GM21390 (cell line): Measurements from ENCODE around the gene CPLX3.

Experiments
- ATAC-seq: cut with Tn5 transposase; IDR thresholded peaks from one replicate; pipeline ENCODE4 v1.9.1; 2021; ENCODE audit not compliant: unreplicated experiment

Gene CPLX3

DNA sequence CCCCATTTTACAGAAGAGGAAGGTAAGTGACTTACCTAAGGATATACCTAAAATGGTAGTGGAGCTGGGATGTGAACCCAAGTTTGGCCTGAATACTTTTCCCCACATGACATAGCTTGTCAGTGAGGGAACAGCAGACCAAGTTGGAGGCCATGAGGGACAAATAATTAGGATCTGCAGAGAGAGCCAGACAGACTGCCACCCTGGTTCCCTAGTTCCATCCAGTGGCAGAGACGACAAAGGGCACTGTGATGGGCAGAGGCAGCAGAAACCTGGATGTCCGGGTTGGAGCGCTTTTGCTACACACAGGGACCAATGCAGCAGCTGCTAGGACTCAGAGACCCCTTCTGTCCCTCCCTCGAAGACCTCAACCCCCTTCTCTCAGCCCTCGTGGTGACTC is 1.2 kb downstream of the CPLX3 start:
- ATAC-seq, result no peak

DNA sequence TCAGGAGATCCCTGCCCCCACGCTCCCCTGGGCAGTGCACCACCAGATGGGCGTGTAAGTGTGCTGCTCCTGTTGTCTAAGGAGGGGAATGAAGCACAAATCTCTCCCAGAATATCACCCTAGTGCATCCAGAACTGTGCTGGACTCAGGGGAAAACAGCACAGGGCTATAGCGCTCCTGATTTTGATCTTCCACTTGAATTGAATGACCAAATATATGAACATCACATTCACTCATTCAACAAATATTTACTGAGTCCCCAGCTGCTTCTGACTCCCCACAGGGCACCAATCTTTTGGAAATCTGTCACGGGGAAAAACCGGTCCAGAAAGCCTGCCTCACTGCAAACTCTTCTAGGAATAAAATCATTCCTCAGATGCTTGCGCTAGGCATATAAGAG is 2.4 kb downstream of the CPLX3 start:
- ATAC-seq, result no peak

DNA sequence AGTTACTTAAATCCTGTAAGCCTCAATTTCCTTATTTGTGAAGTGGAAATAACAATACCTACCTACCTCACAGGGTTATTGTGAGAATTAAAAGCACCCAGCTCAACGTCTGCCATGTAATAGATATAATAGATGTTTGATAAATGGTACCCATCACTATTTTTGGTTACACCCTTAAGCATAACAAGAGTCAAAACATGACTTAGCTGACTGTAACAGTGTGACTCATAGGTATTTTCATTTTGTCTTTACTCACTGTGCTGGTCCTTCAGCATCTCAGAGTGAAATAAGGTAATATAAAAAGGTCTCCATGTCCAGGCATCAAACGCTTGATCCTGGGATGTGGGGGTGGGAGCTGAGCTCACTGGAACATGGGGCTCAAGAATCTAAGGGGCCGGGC is 3.1 kb downstream of the CPLX3 start:
- ATAC-seq, result no peak

DNA sequence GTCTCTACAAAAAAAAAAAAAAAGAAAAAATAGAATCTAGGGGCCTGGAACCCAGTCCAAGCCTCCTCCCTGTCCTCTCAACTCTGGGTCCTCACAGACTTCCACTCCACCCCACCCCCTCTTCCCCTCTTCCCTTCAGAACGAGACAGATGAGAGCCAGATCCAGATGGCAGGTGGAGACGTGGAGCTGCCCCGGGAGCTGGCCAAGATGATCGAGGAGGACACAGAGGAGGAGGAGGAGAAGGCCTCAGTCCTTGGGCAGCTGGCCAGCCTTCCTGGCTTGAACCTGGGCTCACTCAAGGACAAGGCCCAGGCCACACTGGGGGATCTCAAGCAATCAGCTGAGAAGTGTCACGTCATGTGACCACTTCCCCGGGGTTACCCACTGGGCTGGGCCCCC is 3.6 kb downstream of the CPLX3 start:
- ATAC-seq, result no peak

- ATAC-seq, result no peak
Observed at GRCh38 chr15:74830868-74831267, 4.4 kb downstream of the CPLX3 start.

- no peak for ATAC-seq
Observed at GRCh38 chr15:74831813-74832495, 5.5 kb downstream of the CPLX3 start.

DNA sequence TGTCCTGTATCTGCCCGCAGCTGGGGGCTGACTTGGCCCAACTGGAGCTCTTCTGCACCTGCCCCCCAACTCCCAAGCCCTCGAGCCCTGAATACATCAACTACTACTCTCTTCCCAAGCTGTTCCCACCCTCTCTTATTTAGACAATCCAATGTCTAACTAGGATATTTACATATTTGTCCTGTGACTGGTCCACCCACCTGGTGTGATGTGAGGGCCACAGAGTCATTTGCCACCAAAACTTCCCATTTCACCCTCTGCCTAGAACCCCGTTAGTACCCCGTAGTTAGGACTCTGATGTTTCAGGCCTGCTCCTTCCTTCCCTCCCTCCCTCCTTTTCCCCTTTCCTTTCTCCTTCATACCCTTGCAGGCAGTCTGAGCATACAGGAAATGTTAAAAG is 6.4 kb downstream of the CPLX3 start:
- ATAC-seq, result no peak

- ATAC-seq, result no peak
Observed at GRCh38 chr15:74833376-74834107, 7.1 kb downstream of the CPLX3 start.

GRCh38 chr15:74835312-74835823 is 8.9 kb downstream of the CPLX3 start:
- no peak for ATAC-seq

DNA sequence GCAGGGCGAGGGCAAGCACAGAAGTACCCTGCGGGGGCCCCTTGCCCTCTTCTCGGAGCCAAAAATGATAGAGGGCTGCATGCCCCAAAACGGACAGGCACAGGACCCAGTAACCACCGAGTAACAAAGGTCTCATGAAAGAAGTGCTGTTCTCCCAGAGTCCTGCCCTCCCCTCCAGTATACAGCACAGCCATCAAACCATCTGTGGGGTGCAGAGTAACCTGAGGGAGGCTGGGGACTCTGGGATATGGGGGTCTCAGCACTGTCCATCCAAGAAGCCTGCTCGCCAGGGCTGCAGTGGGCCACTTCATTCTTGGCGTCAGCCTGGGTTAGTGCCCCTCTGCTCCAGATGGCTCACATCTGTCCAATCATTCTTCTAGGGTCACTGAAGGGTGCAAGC is 10.4 kb downstream of the CPLX3 start:
- no peak for ATAC-seq

DNA sequence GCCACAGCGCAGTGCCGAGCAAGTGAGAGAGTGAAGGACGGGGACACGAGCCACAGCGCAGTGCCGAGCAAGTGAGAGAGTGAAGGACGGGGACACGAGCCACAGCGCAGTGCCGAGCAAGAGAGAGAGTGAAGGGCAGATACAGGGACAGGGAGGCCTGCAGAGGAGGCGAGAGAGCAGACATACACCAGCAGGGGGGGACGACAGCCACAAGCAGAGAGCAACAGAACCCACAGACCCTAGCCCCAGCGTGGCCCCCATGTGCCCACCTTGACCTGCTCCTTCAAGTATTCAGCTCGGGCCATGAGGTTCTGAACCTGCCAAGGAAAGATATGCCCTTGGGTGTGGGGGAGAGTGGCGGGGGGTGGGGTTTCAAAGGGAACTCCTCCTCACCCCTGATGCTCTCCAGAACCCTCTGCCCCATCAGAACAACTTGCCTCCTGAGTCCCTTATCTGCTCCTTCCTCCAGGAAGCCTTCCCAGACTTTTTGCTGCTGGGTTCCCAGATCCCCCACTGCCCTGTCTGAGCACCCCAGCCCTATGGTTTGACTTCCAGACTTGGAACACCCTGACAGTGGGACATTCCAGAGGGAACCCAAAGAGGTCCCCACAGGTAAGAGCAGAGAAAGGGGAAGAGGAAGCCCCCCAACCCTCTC is 11.2 kb downstream of the CPLX3 start:
- ATAC-seq, result no peak

DNA sequence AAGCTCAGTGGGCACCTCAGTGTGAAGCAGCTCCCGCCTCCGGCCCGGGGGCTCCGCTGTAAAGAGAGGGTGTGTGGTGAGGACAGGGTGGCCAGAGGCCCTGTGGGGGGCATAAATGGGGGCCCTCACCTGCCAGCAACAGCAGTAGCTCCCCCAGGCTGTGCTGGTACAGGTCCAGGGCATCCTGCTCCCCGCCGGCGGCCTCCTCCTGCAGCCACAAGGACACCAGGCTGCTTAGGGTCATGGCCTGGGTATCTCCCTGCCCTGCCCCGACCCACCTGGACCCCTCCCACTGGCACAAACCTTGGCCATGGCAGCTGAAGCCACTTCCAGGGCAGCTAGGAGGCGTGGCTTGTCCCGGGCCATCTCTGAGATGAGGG is 11.7 kb downstream of the CPLX3 start:
- ATAC-seq, result no peak

DNA sequence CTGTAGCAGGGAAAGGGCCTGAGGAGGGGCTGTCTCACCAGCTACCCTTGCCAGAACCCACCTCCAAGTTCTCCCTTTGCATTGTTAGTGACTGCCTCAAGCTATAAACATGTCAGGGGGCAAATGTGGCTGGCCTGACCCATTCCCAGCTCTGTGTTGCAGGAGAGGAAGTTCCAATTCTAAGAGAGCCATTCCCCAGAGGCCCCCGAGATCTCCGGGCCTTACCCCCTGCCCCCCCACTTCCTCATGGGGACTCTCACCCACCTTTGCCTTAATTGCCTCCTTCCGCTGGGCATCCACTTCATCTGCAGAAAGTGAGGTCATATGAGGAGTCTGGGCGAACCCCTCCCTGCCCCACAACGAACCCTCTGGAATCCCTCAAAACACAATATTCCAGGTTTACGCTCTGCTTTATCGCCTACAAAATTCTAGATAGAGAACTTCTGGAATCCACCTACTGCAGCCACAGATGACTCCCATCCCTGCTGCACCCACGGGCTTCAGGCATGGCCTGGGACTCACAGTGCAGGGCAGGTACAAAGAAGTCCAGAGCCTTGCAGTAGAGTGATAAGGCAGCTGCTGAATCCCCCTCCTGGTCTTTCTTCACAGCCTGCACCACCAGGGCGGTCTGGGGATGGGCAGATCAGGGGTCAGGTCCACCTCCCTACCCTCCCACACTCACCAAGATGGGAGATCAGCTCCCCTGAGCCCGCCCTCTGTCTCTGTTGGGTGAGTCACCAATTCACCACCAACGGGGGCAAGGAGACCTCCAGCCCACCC is 12.5 kb downstream of the CPLX3 start:
- no peak for ATAC-seq

DNA sequence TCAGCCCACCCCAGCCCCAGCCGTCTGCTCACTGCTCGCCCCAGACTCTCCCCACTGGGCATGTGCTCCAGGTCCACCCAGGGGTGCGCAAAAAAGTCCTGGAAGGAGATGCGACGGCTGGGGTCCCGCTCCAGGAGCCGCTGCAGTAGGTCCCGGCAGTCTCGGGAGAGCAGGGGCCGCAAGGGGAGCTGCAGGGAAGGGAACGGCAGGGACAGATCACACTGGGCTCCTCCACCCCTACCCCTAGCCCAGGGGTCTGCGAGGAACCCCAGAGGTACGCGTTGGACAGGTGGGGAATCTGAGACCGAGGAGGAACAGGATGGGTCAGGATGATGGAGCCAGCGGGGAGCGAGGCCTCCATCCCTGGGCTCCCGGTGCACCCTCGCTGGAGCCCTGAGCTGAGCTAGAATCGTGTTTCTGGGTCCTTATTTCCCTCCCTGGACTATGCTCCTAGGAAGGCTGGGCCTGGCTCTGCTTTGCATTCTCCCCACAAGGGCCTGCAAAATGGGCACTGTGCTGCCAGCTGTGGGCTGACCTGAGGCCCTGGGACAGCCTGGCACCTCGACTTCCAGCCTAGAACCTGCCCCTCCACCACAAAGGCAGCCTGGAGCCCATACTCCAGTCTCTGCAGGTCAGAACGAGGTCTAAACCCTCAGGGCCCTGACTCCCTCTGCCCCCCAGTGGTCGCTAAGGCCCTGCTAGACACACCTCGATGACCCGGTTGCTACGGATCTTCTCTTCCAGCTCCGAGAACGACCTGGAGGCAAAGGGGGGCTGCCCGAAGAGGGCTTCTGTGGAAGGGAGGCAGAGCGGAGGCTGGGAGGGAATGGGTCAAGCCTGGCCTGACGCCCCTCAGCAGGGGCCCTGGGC is 13.3 kb downstream of the CPLX3 start:
- no peak for ATAC-seq

DNA sequence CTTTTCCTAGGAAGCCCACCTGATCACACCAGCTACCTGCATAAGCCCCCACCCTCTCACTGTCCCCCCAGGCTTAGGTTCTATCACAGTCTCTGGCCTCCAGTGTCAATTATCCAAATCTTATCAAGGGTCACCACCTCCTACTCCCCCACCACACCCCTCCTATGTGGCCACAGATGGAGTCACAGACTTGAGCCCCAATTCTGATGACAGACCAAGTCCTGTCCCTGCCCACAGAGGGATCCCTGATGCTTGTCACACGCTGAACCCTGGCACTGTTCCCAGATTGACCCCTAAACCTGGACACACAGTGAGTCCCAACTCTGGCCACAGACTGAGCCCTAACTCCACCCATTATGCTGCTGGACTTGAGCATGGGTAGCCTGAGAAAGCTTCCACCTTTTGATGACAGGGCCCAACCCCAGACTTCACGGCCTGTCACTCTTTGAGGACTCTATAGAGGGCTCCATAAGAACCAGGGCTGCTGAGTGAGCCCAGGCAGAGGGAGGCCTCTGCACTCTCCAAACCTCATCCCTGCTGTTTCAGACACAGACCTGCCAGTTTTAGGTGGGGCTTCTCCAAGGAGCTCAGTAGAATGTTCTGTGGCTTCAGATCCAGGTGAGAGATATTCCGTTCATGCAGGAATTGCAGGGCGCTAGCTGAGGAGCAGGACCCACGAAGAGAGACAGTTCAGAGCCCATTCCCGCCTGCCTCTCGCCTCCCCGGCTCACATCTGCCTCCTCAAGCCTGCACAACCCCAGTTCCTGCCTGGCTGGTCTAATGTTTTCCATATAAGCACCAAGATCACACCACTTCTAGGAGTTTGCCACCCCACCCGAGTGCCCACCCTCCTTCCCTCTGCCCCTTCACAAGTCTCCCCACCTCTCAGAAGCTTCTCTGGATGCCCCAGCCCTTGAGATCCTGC is 14.7 kb downstream of the CPLX3 start:
- no peak for ATAC-seq

DNA sequence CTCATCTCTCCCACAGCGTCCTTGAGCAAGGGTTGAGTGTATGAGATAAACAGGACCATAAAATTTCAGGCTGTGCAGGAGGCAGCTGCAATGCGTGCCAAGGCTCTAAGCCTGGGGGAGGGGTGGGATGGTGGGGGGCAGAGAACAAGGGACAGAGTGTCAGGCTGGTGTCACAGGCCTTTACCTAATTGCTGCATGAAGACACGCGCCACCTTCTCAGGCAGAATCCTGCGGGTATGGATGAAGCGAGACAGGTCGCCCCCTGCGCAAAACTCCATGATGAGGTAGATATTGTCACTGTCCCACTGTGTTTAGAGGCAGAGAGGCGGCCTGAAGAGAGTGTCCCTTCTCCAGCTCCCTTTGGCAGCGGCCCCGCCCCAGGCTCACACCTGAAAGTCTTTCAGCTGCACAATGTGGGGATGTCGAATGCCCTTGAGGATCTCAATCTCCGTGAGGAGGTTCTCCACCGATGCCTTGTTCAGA is 15.5 kb downstream of the CPLX3 start:
- no peak for ATAC-seq

DNA sequence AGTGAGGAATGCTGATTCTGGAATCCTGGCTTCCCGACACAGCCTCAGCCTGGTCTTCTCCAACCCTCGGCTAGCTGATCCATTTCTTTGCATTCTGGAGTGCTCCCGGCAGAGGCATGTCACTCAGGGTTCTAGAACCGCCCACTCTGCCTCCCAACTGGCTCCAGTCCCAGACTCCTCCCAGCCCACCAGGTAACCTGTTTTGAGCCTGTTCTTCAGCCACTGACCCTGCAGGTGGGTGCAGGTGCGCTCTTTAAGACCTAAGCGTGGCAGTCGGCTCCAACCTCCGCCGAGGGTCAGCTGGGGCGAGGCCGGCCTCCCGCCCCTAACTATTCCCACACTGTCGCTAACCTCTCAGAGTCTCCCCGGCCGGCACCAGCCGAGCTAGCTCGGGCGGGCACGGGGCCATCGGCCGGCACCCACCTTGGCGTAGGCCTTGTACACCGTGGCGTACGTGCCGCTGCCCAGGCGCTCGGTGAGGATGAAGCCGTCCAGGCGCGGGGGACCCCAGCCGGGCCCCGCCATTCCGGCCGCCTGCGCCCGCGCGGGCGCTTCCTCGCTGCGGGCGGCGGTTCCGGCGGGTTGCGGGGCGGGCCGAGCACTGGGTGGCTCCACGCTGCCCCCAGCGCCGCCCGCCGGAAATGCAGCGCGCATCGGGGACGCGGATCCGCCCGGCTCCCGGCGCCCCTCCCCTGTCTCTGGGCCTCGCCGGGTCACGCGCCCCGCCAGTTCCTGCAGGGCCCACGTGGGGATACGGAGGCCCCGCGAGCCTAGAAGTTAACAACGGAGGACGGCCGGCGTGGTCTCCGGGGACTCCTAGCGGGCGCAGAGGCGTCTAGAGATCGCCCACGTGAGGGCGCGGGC is 16.4 kb downstream of the CPLX3 start, which contains the start of gene ULK3:
Gene ULK3 (minus strand): TSS at position 576 of the 864 bp plus-strand sequence. CDS start 51 bp downstream, at position 525.
- peak; percentile 79 for ATAC-seq

DNA sequence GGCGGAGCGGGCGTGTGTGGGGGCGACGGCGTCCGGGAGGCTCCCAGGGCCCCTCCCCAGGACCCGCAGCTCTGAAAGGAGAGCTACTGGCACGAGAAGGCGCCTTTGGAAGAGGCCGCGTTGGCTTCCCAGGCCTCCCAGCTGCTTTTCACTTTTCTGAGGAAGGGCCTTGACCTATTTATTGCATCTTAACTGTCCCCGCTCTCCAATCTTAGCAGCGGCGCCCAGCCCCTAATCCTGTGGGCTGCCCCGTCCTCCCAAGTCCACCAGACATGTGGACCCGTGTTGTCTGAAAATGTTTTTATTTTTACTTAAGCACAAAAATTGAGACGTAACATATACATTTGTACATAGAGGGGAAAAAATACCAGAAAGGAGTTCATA is 17.0 kb downstream of the CPLX3 start:
- no peak for ATAC-seq
